Adrenal gland (tissue), 5 donors: ENCODE results near the gene OVOL3.

Source experiments
- CTCF ChIP-seq, 6 experiments: fragments of 450-650 bp in 4 of 6; fragments of 200-600 bp in 2 of 6; sonication (generic) in 1 of 6; IDR thresholded peaks; 1 replicate in 5 of 6; 2 replicates in 1 of 6; pipeline versions ENCODE4 v1.5.1 to v1.8.0; 2016 to 2021; ENCODE audit warnings: antibody characterized with exemption in 6 of 6, mild to moderate bottlenecking in 2 of 6, moderate library complexity in 1 of 6
- POLR2A ChIP-seq, 2 donors: fragments of 450-650 bp; IDR thresholded peaks; one replicate each; pipeline ENCODE4 v1.6.1; 2017; ENCODE audit warnings: antibody characterized with exemption in 2 of 2, mild to moderate bottlenecking in 2 of 2, moderate library complexity in 1 of 2
- donor health status: DM: no; HTN: no; CAD: no.

GRCh38 chr19:36120092-36120983 is 9.4 kb downstream of the OVOL3 start:
- TF ChIP-seq POLR2A (IDR thresholded peaks at IDR 0.05) (no peak), CTCF (IDR thresholded peaks at IDR 0.05) (no peak)
